Measurements from ENCODE around the gene UNK.

UNK gene

DNA sequence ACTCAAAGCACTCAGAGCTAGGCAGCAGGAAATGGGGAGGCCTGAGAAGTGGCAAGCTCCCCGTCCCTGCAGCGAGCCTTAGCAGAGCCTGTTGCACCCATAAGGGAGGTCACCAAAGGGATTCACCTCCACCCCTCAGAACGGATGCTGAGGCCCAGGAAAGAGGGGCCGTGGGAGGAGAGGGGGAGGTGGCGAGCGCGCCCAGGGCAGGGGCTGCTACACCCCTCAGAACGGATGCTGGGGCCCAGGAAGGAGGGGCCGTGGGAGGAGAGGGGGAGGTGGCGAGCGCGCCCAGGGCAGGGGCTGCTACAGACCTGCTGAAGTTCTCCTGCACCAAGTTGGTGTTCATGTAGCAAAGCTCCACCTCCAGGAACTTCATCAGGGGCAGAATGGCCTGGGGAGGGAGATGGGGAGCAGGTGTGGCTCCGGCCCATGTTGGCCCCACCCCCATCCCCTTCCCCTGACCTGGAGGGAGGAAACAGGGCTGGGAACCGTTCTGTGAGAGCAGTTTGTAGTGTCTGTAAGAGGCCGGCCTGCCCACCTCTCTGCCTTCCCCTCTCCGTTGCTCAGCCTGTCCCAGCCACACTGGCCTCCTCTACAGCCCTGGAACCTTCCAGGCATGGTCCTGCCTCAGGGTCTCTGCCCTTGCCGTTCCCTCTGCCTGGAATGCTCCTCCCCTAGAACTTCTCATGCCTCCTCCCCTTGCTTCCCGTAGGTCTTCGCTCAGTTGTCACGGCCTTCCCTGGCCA, 48.2 kb downstream of the UNK start:
- Histone ChIP-seq H3K9ac (ENCODE audit: low read length) (no peak overlapping the region), H3K4me2 (ENCODE audit: low read length) (no peak overlapping the region), H4K20me1 (ENCODE audit: insufficient read depth, low read length) (no peaks in the 10 kb centered on the region), H3K27ac (ENCODE audit: low read length) (no peak overlapping the region), H3K4me3 (ENCODE audit: low read length) (no peak overlapping the region), H3K4me1 (ENCODE audit: low read length) (peaks cover 4% of the 10 kb centered on the region; the same call in 1 of the 2 replicates), H3K9me3 (ENCODE audit: insufficient read depth, low read length) (no peaks in the 10 kb centered on the region), H2AFZ (ENCODE audit: low read depth, low read length) (no peak overlapping the region), H3K36me3 (replicated peaks; ENCODE audit: low read depth, low read length) (peaks cover 12% of the 10 kb centered on the region), H3K27me3 (ENCODE audit: low read depth, low read length) (no peaks in the 10 kb centered on the region), H3K79me2 (ENCODE audit: low read length) (no peaks in the 10 kb centered on the region)
- TF ChIP-seq, protein P1, sequence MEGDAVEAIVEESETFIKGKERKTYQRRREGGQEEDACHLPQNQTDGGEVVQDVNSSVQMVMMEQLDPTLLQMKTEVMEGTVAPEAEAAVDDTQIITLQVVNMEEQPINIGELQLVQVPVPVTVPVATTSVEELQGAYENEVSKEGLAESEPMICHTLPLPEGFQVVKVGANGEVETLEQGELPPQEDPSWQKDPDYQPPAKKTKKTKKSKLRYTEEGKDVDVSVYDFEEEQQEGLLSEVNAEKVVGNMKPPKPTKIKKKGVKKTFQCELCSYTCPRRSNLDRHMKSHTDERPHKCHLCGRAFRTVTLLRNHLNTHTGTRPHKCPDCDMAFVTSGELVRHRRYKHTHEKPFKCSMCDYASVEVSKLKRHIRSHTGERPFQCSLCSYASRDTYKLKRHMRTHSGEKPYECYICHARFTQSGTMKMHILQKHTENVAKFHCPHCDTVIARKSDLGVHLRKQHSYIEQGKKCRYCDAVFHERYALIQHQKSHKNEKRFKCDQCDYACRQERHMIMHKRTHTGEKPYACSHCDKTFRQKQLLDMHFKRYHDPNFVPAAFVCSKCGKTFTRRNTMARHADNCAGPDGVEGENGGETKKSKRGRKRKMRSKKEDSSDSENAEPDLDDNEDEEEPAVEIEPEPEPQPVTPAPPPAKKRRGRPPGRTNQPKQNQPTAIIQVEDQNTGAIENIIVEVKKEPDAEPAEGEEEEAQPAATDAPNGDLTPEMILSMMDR (IDR thresholded peaks at IDR 0.05; ENCODE audit: low read depth, low read length) = no peak
- TF ChIP-seq EZH2phosphoT487 (IDR thresholded peaks at IDR 0.05; ENCODE audit: low read depth) = no peak

DNA sequence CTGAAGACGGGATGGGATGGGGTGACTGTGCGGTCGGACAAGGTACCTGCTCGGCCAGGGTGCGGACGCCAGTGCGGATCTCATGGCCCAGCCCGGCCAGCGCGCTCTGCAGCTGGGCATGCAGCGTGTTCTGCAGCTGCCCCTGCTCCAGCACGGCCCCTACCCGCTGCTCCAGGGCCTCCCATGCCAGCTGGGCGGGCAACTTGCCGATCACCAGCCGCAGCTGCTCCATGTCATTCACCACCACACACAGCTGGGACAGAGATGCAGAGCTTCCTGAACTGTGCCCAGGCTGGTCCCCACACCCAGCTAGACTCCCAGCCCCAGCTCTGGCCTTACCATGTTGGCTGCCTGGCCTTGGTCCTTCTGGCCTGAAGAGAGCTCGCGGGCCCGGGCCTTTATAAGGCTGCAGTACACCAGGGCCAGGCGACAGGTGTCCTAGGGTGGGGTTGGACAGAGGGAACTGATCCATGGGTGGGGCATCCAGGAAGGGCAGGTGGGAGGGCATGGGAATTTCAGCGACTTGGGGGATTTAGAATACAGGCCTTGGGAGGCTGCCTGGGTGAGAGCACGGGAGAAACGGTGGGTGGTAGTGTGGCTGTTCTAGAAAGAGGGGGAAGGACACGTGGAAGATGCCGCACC, 49.8 kb downstream of the UNK start:
- Histone ChIP-seq H3K36me3 (replicated peaks; ENCODE audit: low read depth, low read length) (peaks cover 8% of the 10 kb centered on the region), H3K4me1 (ENCODE audit: low read length) (no peaks in the 10 kb centered on the region), H3K4me2 (ENCODE audit: low read length) (no peak overlapping the region), H3K9me3 (ENCODE audit: insufficient read depth, low read length) (no peaks in the 10 kb centered on the region), H3K27me3 (ENCODE audit: low read depth, low read length) (no peaks in the 10 kb centered on the region), H2AFZ (ENCODE audit: low read depth, low read length) (no peak overlapping the region), H4K20me1 (ENCODE audit: insufficient read depth, low read length) (no peaks in the 10 kb centered on the region), H3K27ac (ENCODE audit: low read length) (no peak overlapping the region), H3K79me2 (ENCODE audit: low read length) (no peaks in the 10 kb centered on the region), H3K4me3 (ENCODE audit: low read length) (no peak overlapping the region), H3K9ac (ENCODE audit: low read length) (no peak overlapping the region)
- no peak for TF ChIP-seq EZH2phosphoT487 (IDR thresholded peaks at IDR 0.05; ENCODE audit: low read depth)
- TF ChIP-seq, protein P1 (IDR thresholded peaks at IDR 0.05; ENCODE audit: low read depth, low read length) = no peak

DNA sequence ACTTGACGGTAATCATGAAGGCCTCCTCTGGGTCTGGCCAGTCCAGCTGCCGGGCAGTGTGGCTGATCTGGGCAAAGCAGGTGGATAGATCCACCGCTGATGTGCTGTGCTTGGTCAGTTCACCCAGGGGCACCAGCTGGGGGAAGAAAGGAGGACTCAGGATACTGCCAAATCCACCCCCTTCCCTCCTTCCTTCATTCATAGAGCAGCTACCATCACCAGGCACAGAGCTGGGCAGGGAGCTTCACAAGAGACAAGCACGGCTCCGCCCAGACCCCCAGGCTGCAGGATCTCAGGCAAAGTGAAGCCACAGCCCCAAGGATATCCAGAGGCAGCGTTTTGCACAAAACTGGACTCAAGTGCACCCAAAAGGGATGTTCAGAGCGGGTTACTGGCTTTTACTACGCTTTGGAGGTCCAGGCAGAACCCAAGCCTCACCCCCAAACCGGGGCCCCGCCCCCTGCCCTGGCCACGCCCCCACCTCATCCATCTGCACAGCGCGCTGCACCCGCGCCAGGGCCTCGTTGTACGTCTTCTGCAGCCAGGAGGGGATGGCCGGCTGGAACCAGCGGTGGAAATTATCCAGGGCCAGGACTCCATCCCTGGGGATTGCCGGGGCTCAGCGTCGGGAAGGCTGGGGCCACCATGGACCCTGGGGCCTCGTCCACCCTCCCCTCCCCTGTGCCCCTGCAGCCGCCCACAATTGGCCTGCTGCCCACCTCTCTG, 50.5 kb downstream of the UNK start:
- Histone ChIP-seq H3K4me3 (ENCODE audit: low read length) (no peak overlapping the region), H3K27me3 (ENCODE audit: low read depth, low read length) (no peaks in the 10 kb centered on the region), H3K79me2 (ENCODE audit: low read length) (no peaks in the 10 kb centered on the region), H3K36me3 (replicated peaks; ENCODE audit: low read depth, low read length) (peaks cover 4% of the 10 kb centered on the region), H4K20me1 (ENCODE audit: insufficient read depth, low read length) (no peaks in the 10 kb centered on the region), H3K4me2 (ENCODE audit: low read length) (no peak overlapping the region), H2AFZ (ENCODE audit: low read depth, low read length) (no peak overlapping the region), H3K27ac (ENCODE audit: low read length) (no peak overlapping the region), H3K9me3 (ENCODE audit: insufficient read depth, low read length) (no peaks in the 10 kb centered on the region), H3K4me1 (ENCODE audit: low read length) (no peaks in the 10 kb centered on the region), H3K9ac (ENCODE audit: low read length) (no peak overlapping the region)
- TF ChIP-seq, protein P1 (IDR thresholded peaks at IDR 0.05; ENCODE audit: low read depth, low read length) = no peak
- no peak for TF ChIP-seq EZH2phosphoT487 (IDR thresholded peaks at IDR 0.05; ENCODE audit: low read depth)

DNA sequence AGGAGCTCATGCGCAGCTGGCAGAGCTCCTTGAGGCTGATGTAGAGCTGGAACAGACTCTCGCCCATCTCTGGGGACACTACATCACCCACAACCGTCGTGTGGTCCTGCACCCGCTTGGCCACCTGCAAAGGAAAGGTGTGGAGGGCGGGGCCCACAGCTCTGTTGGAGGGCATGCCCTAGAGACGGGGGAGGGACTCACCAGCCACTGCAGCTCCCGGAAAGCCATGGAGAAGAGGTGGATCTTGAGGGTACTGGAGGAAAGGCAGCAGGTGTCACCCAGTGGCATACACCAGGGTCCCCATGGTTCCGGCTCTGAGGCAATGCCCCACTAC, 51.0 kb downstream of the UNK start:
- Histone ChIP-seq H3K79me2 (ENCODE audit: low read length) (no peaks in the 10 kb centered on the region), H4K20me1 (ENCODE audit: insufficient read depth, low read length) (no peaks in the 10 kb centered on the region), H3K4me1 (ENCODE audit: low read length) (no peaks in the 10 kb centered on the region), H3K27ac (ENCODE audit: low read length) (no peak overlapping the region), H3K36me3 (replicated peaks; ENCODE audit: low read depth, low read length) (peaks cover under 1% of the 10 kb centered on the region), H3K9ac (ENCODE audit: low read length) (no peak overlapping the region), H3K9me3 (ENCODE audit: insufficient read depth, low read length) (no peaks in the 10 kb centered on the region), H2AFZ (ENCODE audit: low read depth, low read length) (no peak overlapping the region), H3K4me2 (ENCODE audit: low read length) (no peak overlapping the region), H3K4me3 (ENCODE audit: low read length) (no peak overlapping the region), H3K27me3 (ENCODE audit: low read depth, low read length) (no peaks in the 10 kb centered on the region)
- TF ChIP-seq, protein P1 (IDR thresholded peaks at IDR 0.05; ENCODE audit: low read depth, low read length) = no peak
- TF ChIP-seq EZH2phosphoT487 (IDR thresholded peaks at IDR 0.05; ENCODE audit: low read depth) = no peak

Data from OCI-LY3 (cell line).